Measurements from ENCODE around the gene HDAC7.
"Not testable (repeated sequence)": the region's sequence is repeated elsewhere in the genome, so short reads cannot be mapped to it uniquely, and the experiment has no call there.

HDAC7 gene

DNA sequence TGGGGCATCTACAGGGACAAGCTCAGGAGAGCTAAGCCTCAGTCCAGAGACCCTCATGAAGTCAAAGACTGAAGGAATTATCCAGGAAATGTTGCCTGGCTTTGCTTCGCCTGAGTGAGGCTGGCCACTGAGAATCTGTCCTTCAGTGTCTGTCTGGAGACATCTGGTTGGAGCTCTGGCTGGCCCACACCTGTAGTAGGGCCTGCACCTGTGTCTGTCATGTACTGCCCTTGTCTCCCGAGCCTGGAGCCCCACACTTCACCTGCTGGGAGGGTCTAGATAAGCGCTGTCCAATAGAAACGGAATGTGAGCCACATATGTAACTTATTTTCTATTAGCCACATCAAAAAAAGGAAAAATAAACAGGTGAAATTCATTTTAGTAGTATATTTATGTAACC, 9.9 kb upstream of the HDAC7 start:
- FAIRE-seq: no peak

DNA sequence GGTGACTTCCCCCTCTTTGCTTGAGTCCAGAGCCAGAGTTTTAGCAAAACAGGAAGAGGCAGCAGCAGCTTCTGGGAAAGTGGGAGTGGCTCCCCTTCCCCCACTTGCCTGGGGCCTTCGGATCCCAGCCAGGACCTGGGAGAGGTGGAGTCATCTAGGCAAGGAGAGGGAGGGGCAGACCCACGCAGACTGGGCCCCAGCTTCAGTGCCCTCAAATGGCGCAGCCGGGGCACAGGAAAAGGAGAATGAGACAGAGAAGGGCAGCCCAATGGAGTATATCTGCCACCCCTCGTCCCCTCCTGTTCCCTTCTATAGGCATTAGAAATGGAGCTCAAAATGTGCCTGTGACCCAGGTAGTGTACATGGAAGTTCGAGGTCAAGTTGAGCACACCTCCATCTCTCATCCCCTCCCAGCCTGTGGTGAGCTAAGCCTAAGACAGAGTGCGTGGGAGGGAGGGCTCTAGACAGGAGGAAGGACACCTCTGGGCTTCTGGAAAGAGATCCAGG, 9.3 kb upstream of the HDAC7 start:
- no peak for FAIRE-seq
- DNase-seq (ENCODE audit: low spot score): no peak

More for the DNA sequence above, 9.9 kb upstream of the HDAC7 start:
- no peak for DNase-seq (ENCODE audit: low spot score)

DNA sequence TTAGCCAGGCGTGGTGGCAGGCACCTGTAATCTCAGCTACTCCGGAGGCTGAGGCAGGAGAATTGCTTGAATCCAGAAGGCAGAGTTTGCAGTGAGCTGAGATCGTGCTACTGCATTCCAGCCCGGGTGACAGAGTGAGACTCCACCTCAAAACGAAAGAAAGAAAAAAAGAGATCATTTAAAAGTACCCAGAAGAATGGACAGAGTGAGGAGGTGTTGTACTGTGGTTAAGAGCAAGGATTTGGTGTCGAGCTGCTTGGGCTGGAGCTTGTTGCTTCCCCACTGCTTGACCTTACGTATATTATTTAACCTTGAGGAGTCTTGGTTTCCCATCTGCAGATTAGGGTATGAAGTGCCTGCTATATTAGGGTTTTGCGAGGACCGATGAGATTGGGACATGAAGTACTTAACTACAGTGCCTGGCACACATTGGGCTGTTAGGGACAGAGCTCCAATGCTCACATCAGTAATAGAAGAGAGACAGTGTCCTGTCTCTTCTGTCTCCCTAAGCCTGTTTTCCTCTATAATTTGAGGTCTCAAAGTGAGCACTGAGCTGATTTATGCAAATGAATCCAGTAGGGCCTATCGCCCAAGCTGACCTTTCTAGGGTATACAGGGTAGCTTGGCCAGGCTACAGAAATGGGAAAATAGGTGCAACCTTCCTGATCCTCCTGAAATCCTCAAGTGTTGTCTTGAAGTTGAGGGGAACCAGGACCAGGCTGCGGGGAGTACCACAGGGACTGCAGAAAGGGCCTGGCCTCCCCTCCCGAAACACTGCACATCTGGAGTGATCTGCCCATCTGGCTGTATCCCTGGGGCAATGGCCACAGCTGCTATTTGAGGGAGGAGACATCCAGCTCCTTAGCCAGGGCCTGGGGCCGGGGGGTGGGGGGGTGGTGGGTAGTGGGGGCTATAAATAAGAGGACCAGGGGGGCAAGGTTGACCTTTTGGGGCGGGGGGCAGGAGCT, 8.6 kb upstream of the HDAC7 start:
- FAIRE-seq (no peak), DNase-seq (ENCODE audit: low spot score) (no peak)

DNA sequence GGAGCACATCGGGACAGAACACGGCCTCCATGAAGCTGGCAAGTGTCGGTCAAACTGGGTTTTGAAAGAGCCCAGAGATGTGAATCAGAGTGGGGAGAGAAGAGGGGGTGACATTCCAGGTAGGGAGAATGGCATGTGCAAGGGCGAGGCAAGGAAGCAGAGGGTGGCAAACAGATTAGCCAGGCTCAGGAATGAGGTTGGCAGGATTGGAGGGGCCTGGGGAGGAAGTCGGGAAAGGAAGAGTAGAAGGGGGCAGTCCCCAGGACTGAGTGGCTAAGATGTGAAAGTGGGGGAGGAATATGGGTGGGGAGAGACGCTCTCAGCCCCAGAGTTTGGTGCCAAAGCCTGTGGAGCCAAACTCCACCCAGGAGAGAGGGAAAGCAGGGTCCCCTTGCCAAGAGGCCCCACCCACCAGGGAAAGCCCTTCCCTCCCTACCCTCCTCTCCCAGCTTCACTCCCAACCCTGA, 5.5 kb upstream of the HDAC7 start:
- no peak for FAIRE-seq
- DNase-seq (ENCODE audit: low spot score): no peak

DNA sequence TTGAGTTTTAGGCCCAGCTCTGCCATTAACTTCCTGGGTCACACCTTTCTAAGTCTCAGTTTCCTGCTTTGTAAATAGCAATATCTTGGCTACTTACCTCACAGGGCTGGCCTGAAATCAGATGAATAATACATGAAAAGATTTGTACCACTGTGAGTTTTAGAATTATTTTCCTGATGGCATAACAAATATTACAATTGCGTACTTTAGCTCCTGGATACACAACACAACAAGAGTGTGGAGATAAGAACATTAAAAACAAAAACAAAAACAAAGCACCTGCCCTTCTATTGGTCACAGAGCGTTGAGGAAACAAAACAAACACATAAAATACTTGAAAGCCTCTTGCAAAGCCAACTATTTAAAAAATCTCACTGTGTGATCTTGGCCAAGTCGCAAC, 4.9 kb upstream of the HDAC7 start:
- DNase-seq (ENCODE audit: low spot score) (no peak), FAIRE-seq (no peak)

DNA sequence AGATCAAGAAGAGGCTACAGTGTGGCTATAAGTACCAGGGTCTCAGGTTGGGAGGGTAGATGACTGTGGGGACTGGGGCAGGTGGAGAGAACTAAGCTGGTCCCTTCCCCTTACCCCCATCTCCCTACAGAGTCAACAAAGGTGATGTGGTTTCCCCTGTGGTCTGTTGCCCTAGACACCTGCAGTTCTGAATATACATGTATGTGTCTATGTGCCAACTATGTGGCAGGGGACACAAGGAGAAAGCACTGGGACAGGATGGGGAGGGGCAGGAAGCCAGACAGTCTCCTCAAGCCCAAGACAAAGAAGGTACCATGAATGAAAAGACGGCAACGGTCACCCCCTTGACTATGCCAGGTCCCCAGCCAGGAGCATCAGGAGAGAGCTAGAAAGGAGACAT, 4.5 kb upstream of the HDAC7 start:
- FAIRE-seq (no peak), DNase-seq (ENCODE audit: low spot score) (no peak)

DNA sequence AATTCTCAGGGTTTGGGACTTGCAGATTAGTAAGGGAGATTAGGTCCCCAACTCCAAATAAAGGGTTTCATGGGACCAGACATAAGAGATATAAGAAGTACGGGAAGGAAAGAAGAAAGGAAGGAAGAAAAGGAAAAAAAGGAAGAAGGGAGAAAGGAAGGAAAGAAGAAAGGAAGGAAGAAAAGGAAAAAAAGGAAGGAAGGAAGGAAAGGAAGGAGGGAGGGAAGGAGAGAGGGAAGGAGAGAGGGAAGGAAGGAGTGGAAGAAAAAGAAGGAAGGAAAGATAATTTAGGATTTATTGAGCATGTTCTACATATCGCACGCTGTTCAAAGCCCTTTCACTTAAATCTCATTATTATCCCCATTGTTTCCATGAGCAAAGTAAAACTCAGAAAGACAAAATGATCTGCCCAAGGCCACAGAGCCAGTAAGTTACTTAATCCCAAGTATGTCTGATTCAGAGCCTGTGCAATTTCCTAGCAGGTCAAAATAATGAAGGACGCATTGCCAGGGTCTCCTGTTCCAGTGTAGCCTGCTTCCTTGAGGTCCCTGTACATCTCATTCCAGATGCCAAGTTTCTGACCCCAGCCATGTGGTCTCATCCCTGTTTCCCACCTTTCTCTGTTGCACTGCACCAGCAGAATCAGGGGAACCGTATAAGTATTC, 3.9 kb upstream of the HDAC7 start:
- DNase-seq (ENCODE audit: low spot score) (no peak), FAIRE-seq (no peak)

DNA sequence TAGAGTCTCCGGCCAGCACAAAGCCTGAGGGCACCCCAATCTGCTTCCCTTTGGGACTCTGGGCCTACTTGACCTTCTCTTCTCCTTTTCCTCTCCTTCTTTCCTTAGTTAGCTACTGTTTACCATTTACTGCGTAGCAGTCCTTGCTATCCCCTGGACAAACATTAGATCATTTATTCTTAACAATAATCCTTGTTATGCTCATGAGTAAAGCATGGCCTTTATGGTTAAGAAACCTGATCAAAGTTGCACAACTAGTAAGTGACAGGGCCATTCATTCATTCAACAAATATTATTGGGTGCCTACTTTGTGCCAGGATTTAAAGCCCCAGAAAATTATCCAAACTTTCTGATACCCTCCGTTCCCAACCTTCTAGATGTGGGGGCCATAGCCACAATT, 3.2 kb upstream of the HDAC7 start:
- no peak for DNase-seq (ENCODE audit: low spot score)
- no peak for FAIRE-seq

DNA sequence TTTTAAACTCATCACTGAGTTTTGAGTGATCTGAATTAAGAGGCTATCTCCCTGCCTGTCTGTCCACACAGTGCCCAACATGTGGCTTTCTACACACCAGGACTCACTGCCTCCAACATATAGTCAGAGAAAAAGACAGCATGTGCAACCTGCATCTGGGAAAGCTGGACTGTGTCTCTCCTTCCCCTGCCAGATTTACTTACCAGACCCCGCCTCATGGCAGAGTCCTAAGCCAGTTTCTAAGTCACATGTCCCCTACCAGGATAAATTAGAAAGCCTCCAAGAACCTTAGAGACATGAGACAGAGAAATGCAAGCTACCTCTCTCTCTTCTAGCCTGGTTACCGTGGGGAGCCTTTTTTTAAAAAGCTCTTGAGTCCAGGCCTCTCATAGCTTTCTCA, 2.7 kb upstream of the HDAC7 start:
- DNase-seq (ENCODE audit: low spot score): no peak
- FAIRE-seq: no peak

DNA sequence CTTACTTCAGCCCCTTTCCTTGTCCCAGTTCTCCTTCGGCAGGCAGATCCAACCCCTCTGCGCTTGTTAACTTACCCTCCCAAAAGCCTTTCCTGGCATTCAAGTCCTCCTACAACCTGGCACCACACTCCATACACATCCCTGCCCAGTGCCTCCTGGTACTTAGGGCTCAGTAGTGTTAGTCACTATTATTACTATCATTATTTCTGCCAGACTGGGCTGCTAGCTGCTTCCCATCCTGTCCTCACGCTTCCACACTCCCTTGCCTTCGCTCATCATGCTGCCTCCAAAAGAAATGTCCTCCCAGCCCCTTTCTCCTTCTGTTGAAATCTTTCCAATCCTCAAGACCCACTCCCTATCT, 1.6 kb upstream of the HDAC7 start:
- DNase-seq (ENCODE audit: low spot score): no peak
- FAIRE-seq: no peak

DNA sequence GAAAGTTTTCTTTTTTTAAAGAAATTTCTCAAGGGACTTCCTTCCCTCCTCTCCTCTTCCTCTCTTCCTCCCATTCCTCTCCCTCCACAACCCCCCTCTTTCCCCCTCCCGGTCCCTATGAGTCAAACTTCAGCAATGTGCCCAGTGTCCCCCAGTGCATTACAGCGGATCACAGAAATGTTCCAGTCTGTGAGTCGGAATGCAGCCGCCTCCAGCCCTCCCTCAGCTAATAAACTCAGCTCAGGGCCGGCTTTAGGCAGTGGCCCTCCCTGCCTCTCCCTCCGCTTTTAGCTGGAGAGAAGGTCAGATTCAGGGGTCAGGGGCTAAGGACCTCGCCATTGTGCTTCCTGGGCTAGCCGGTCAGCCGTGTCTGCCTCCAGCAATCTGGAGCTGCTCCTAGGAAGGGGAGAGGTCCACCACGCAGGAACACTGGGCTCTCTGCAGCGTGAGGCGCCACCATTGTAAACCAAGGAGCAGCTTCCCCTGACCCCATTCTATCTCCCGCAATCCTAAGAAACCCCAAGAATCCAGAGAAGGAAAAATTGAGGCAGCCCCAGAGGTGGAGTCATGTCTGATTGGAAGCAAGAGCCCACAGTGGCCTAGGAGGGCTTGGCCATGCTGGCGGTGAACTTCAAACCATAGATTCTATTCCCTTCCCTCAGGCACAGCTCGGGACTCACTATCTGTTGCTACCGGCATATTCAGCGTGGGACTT, 1.1 kb upstream of the HDAC7 start:
- DNase-seq (ENCODE audit: low spot score) (peak; percentile 93), FAIRE-seq (peak; percentile 88)

DNA sequence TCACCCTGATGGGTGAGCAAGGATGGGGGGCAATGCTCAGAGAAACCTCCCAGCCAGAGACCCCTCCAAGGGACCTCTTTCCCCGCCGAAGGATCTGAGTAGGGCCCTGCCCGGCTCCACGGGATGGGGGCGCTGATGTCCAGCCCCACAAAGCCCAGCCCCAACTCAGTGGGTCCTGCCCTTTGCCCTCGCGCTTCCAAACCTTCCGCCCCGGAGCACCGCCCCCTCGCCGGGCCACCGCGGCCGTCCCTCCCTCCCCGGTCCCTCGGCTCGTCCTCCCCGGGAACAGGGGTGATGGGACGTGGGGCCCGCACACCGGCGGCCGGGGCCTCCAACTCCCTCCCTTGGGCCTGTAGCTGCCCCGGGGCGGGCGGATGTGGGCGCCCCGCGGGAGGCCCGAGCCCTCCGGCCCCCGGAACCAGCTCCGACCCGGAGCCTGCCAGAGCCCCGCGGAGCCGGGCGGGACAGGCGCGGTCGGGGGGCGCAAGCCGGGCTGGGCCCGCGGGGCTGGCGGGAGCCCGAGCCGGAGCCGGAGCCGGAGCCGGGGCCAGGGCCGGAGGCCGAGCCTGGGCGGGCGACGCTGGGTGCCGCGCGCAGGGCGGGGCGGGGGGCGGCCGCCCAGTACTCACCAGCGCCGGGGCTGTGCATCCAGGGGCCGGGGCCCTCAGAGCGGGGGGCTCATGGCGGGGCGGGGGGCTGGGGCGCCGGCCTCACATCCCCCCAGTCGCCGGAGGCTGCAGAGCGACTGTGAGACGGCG, 386 bp downstream of the HDAC7 start:
- DNase-seq (ENCODE audit: low spot score) (no peak), FAIRE-seq (no peak)

DNA sequence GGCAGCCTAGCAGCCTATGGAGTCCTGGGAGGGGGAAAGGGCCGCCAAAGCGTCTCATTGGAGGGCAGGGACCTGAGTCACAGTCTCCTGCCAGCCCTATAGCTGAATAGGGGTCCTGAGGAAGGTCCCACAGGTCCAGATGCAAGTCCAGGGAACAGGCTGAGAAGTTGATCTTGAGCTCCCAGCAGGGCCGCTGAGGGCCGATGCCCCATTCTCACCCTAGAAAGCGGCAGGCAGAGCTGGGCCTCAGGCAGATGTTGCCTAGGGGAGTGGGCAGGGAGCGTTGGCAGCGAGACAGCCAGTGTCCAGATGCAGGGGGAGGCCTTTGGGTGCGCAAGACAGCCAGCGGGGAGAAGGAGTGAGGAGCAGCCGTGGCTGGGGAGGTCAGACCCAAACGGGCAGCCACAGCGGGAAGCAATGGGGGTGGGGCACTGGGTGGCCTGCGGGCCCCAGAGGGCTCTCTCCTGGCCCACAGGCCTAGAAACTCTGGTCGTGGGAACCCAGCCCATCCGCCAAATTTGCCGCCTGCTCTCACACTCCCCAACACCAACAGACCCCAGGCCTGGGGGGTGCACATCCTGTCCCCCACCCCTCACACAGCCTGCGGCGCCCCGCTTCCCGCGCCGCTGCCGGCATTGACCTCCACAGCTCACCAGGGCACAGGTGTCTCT, 1.1 kb downstream of the HDAC7 start:
- DNase-seq (ENCODE audit: low spot score) (no peak), FAIRE-seq (no peak)

DNA sequence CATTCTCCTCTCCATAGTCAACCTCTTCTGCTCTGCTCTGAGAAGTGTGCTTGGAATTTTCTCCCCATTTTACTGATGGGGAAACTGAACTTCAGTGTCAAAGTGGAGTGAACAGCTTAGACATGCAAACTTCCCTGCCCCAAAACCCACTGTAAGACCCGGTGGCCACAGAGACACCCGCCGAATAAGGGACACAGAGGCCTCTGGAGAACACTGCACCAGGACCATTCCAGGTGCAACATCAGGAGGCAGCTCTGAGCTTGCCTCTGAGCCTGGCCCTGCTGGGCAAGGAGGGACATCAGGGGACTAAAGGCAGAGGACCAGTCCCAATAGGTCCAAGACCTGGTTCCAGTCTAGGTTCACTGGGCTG, 1.7 kb downstream of the HDAC7 start:
- FAIRE-seq (no peak), DNase-seq (ENCODE audit: low spot score) (no peak)

DNA sequence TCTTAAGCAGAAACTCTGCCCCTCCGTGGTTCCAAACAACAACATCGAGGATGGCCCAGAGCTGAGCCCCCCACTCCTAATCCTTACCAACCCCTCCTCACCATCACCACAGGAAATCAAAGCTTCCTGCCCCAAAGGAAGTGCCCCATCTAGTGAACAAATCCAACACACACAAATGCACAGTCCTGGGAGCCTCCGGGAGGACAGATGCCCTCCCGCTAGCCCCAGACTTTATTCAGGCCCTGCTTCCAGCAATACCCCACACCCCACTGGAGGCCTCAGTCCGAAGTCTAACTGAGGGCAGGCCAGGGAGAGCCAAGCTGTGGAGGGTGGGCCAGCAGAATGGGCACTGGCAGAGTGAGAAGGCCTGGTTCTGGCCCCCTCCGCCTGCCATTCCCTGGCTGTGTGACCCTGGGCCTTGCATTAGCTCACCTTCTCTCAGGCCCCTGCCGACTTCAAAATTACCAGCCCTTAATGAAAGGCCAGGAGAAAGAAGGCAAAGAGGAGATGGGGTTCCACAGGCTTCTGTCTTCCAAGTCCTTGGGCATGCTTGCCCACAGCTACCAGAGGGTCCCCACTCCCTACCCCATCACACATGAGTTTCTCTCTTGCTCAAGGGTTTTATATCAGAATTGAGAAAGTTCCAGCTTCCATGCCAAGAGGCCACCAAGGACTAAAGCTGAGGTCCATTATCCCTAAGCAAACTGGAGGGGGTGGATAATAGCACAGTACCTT, 2.3 kb downstream of the HDAC7 start:
- FAIRE-seq (no peak), DNase-seq (ENCODE audit: low spot score) (no peak)

DNA sequence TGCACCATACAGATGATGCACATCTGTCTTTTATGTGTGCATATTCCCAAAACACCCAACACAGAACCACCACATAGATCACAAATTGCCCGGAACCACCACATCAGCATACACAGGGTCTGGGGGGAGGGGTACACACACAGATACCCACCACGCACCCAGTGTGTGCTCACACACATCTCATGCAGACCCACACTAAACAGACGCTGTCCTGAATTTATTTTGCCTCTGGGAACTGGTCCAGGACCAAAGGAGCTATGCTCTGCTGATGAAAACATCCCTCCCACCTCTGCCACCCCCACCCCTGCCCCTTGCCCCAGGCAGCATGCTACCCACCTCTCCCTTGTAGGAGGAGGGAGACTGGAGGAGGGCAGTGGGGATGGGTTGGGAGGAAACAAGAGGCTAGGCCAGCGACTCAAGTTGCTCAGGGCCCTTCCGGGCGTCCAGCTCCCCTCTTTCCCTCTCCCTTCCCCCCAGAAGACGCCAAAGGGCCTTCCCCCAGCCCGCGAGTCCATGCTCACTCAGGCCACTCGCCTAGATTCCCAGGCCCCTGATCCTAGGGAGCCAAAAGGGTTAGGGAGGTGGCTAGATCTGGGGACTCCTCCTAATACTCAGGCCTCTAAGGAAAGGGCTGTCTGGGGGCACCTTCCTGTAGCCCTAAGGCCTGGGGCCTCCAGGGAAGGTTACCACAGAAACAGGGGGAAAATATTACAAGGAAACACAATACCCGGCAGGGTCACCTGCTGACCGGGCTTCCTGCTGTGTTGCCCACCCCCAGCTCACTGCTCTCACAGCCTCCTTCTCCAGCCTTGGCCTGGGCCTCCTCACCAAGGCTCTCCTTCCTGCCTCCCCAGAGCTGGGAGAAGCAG, 3.1 kb downstream of the HDAC7 start:
- no peak for FAIRE-seq

DNA sequence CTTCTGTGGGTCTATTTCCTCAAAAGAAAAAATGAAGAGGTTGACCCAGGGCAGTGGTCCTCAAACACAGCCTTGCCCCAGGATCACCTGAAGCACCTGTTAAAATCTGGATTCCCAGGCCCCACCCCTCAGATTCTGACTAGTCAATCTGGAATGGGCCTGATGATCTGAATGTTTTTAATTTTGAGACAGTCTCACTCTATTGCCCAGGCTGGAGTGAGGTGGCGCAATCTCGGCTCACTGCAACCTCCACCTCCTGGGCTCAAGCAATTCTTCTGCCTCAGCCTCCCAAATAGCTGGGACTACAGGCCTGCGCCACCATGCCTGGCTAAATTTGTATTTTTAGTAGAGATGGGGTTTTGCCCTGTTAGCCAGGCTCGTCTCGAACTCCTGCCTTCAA, 4.3 kb downstream of the HDAC7 start:
- not testable (repeated sequence) for FAIRE-seq; DNase-seq (ENCODE audit: low spot score)

More for the DNA sequence above, 3.1 kb downstream of the HDAC7 start:
- no peak for DNase-seq (ENCODE audit: low spot score)

DNA sequence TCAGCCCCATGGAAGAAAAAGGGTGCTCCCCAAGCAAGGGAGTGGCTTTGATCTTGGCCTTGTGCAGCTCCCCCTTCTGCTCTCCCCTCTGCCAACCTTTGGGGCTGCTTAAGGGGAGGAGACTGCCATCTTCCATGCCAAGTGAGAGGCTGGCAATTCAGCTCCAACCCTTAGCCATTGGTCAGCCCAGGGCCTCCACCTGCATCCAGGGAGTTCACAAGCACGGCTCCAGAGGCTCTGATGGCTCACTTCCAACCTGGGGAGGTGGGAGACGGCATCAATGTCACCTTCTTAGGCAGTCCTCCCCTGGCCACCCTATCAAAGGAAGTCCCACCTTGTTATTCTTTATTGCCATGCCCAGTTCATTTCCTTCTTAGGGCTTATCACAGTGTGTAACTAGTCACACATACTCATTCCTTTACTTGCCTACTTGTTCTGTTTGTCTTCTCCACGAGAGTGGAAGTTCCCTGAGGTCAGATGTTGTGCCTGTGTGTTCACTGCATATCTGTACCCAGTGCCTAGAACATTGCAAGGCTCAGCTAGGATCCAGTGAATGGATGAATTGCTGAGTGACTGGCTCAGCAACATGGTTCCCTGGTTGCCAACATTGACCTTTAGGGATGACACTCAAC, 5.0 kb downstream of the HDAC7 start:
- no peak for FAIRE-seq
- DNase-seq (ENCODE audit: low spot score): no peak

All from RCC 7860 (cell line).